Aorta (tissue), 5 donors: ENCODE results near the gene ARL17B. TPM values are rescaled to one million over a fixed set of nuclear protein-coding genes. Genes with fewer than 3 reads are reported as not detected.
"Not testable (repeated sequence)": the region's sequence is repeated elsewhere in the genome, so short reads cannot be mapped to it uniquely, and the experiment has no call there.

Source experiments
- ATAC-seq: fragments of 200-7000 bp; cut with Tn5 transposase; one replicate; pipeline ENCODE4 v1.9.1; 2022; ENCODE audit warnings: moderate library complexity; ENCODE audit not compliant: low FRiP score
- DNase-seq, 2 donors: peaks; one replicate each; pipeline ENCODE4 v3.0.0-alpha.2; 2020
- H3K27ac ChIP-seq, 2 donors: one replicate each; pipeline ENCODE4 v1.5.1; 2013; ENCODE audit warnings: low read length in 2 of 2, mild to moderate bottlenecking in 2 of 2, moderate library complexity in 2 of 2, control low read depth in 1 of 2, inconsistent platforms in 1 of 2, low read depth in 1 of 2
- H3K27me3 ChIP-seq, 2 donors: one replicate each; pipeline ENCODE4 v1.6.1; 2013; ENCODE audit warnings: control low read depth in 1 of 2, low read length in 1 of 2, mild to moderate bottlenecking in 1 of 2, moderate library complexity in 1 of 2; ENCODE audit not compliant: insufficient read depth in 2 of 2, control insufficient read depth in 1 of 2
- H3K36me3 ChIP-seq, 2 donors: one replicate each; pipeline ENCODE4 v1.6.1; 2013; ENCODE audit warnings: control low read depth in 1 of 2, low read length in 1 of 2, mild to moderate bottlenecking in 1 of 2; ENCODE audit not compliant: insufficient read depth in 2 of 2, control insufficient read depth in 1 of 2
- H3K4me1 ChIP-seq, 2 donors: one replicate each; pipeline ENCODE4 v1.6.1; 2013; ENCODE audit warnings: low read length in 2 of 2, control low read depth in 1 of 2, mild to moderate bottlenecking in 1 of 2, moderate library complexity in 1 of 2; ENCODE audit not compliant: insufficient read depth in 2 of 2, control insufficient read depth in 1 of 2
- H3K4me3 ChIP-seq, 2 donors: one replicate each; pipeline ENCODE4 v1.5.1; 2013; ENCODE audit warnings: low read length in 2 of 2, control low read depth in 1 of 2, mild to moderate bottlenecking in 1 of 2
- H3K9me3 ChIP-seq: one replicate; pipeline ENCODE4 v1.6.1; 2013; ENCODE audit warnings: mild to moderate bottlenecking, low read length; ENCODE audit not compliant: control insufficient read depth
- WGBS, 2 donors: extraction: QIAGEN DNeasy Blood & Tissue Kit; methylation state at CpG; one replicate each; pipeline ENCODE4 v1.1.7; 2013; 5-methylcytosine and 5-hydroxymethylcytosine counted together
- intact Hi-C, 2 donors: fragments of 100-400 bp; cut with DNase I; formaldehyde crosslinking; loops; one replicate each; pipeline versions ENCODE4 v1.14.2 to v1.15.0; 2022
- polyA plus RNA-seq, 2 donors: library from polyadenylated mRNA; stranded (reverse); fragments of 200-250 nt; gene quantifications; one replicate each; pipeline ENCODE4 v1.2.3, GENCODE V29; 2013
- total RNA-seq, 2 donors: library from RNA; stranded (reverse); fragmentation: NEBNext Ultra II Directional; extraction: Animal tissue kit (Norgen Biotek cat#: 25700); gene quantifications; one replicate each; pipeline ENCODE4 v1.2.1, GENCODE V29; 2021
- donor health status: healthy with polysubstance abuse.
- donor health status: Bipolar disorder and iron deficiency.
- donor health status: DM: no; HTN: no; CAD: no.
- donor health status: DM: no; HTN: no; CAD: no.
- donor health status: DM: yes; HTN: yes; CAD: no.

ARL17B gene
- total and polyA plus RNA-seq, 4 donors, result 6.0 to 19.9 (median 12.9) TPM

DNA sequence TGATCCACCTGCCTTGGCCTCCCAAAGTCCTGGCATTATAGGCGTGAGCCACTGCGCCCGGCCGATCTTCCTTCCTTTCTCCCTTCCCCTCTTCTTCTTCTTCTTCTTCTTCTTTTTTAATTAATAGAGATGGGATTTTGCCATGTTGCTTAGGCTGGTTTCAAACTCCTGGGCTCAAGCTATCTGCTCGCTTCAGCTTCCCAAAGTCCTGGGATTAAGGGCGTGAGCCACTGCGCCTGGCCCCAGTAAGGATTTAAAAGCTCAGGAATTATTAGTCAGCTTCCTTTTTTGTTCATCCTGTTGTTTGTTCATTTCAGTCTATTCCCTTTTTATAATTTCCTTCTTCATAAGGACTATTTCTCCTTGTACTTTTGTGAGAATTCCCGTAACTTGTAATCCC lies 99.3 kb downstream of the ARL17B start:
- no peaks in the 10 kb centered on the region for H3K4me1 ChIP-seq
- intact Hi-C loops, result no loop called here
- no peak overlapping the region for H3K4me3 ChIP-seq
- no peaks in the 10 kb centered on the region for H3K36me3 ChIP-seq
- H3K27ac ChIP-seq, result no peak overlapping the region
- ATAC-seq, result no peak
- no peaks in the 10 kb centered on the region for H3K9me3 ChIP-seq
- DNase-seq, result no peak
- H3K27me3 ChIP-seq, result no peaks in the 10 kb centered on the region
- 89 to 95% methylated on average over 8 of the region's 8 CpGs for WGBS, 2 donors

DNA sequence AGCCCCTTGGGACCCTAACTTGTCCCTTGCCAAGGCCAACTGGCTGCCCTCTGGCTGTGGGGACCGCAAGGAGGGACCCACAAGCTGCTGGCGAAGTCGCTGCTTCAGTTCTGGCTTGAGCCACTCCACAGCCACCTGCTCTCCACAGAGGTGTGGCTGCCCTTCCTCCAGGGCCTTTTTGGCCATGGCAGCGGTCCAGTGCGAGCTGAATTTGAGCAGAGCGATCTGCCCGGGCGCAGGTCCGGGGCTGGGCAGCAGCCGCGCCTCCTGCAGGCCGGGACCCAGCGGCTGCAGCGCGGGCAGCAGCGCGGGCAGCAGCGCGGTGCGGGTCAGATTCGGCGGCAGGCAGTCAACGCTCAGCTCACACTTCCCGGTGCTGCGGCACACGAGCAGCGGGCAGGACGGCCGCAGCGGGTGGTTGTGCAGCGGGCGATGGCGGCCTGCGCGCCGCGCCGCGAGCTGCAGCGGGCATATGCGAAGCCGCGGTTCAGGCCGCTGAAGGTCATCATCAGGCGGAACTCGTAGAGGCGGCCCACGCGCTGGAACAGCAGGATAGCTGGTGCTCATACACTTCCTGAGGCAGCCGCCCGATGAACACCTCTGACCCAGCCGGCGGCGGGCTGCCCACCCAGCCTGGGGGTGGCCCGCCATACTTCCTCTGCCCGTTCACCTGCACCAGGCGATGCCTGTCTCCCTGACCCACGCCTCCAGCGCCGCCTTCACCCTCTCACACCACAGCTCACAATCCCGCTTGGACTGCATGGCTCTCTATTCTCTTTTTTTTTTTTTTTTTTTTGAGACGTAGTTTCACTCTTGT lies 101.5 kb downstream of the ARL17B start:
- H3K4me3 ChIP-seq, H3K9me3 ChIP-seq, H3K27me3 ChIP-seq, H3K4me1 ChIP-seq, H3K27ac ChIP-seq, H3K36me3 ChIP-seq, intact Hi-C loops: not testable (repeated sequence)
- ATAC-seq, result peak; percentile 68
- 2 to 7% methylated on average over 18 to 43 of the region's 62 CpGs for WGBS, 2 donors
- DNase-seq, result peak in 1 of 2 donors; percentile 81

DNA sequence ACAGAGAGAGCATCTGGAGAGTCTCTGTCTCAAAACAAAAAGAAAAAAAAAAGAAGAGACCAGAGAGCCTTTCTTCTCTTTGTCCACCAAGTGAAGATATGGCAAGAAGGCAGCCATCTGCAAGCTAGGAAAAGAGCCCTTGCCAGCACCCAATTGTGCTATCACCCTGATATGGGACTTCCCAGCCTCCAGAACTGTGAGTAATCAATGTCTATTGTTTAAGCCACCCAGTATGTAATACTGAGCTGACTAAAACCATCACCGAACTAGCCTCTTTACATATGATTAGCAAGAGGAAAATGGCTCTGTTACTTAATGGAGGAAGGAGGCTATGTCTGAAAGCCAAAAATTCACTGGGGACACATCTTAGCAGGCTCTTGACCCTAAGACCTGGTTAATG lies 105.2 kb downstream of the ARL17B start:
- H3K9me3 ChIP-seq, H3K4me1 ChIP-seq, DNase-seq, H3K36me3 ChIP-seq, intact Hi-C loops, H3K27ac ChIP-seq, H3K27me3 ChIP-seq, ATAC-seq, H3K4me3 ChIP-seq: not testable (repeated sequence)
- 93 to 100% methylated on average over 1 of the region's 1 CpG for WGBS, 2 donors

DNA sequence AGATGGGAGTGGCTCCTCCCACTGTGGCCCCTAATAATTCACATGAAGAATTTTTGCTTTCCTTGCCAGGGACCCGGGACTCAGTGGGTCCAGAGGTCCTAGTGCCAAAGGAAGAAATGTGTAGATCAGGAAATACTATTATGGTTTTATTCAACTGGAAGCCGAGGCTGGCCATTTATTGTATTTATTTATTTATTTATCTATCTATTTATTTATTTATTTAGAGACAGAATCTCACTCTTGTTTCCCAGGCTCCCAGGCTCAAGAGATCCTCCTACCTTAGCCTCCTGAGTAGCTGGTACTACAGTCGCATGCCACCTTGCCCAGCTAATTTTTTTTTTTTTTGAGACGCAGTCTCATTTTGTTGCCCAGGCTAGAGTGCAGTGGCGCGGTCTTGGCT lies 107.4 kb downstream of the ARL17B start:
- ATAC-seq, H3K27me3 ChIP-seq, H3K27ac ChIP-seq, intact Hi-C loops, H3K9me3 ChIP-seq, H3K36me3 ChIP-seq, H3K4me1 ChIP-seq, H3K4me3 ChIP-seq, DNase-seq: not testable (repeated sequence)
- 93 to 94% methylated on average over 5 of the region's 6 CpGs for WGBS, 2 donors

DNA sequence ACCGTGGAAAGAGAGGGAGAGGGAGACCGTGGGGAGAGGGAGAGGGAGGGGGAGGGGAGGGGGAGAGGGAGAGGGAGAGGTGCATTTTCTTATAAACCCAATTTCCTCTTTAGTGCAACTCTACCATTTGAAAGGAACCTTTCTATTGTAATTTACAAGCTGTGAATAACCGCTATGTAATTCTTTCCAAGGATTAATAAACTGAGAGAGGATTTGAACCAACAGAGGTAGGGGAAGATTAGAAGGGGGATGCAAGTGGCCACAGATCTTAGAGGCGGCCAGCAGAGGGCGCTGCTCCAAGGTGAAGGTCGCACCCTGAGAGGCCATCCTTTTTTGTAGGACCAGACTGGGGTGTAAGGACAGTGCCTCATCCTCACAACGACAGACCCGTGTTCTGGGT lies 107.8 kb downstream of the ARL17B start:
- H3K27ac ChIP-seq, H3K36me3 ChIP-seq, H3K9me3 ChIP-seq, intact Hi-C loops, H3K27me3 ChIP-seq, H3K4me1 ChIP-seq, H3K4me3 ChIP-seq: not testable (repeated sequence)
- ATAC-seq (peak; percentile 83), DNase-seq (peak; percentile 69 to 92)
- 28 to 36% methylated on average over 6 to 8 of the region's 8 CpGs for WGBS, 2 donors

DNA sequence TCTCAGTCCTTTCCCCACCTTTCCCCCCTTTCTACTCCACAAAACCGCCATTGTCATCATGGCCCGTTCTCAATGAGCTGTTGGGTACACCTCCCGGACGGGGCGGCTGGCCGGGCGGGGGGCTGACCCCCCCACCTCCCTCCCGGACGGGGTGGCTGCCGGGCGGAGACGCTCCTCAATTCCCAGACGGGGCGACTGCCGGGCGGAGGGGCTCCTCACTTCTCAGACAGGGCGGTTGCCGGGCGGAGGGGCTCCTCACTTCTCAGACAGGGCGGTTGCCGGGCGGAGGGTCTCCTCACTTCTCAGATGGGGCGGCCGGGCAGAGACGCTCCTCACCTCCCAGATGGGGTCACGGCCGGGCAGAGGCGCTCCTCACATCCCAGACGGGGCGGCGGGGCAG lies 108.8 kb downstream of the ARL17B start:
- H3K36me3 ChIP-seq, DNase-seq, intact Hi-C loops, H3K4me3 ChIP-seq, ATAC-seq, H3K9me3 ChIP-seq, H3K27ac ChIP-seq, H3K27me3 ChIP-seq, H3K4me1 ChIP-seq: not testable (repeated sequence)
- 89 to 93% methylated on average over 19 to 24 of the region's 31 CpGs for WGBS, 2 donors

DNA sequence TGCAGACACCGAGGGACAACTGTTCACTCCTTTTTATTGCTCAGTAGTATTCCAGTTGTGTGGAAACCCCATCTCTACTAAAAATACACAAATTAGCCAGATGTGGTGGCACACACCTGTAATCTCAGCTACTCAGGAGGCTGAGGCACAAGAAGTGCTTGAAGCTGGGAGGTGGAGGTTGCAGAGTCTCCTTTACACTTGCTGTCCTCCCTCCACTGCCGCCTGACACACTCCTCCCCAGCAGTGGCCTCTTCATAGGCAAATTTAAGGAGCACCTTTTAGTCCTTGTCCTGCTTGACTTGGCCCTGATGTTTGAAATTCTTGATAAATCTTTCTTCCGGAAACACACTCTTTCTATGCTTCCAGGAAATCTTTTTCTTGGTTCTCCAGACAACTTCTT lies 112.4 kb downstream of the ARL17B start:
- H3K27ac ChIP-seq, H3K4me3 ChIP-seq, H3K4me1 ChIP-seq, ATAC-seq, H3K9me3 ChIP-seq, DNase-seq, H3K27me3 ChIP-seq, H3K36me3 ChIP-seq: not testable (repeated sequence)
- 78 to 82% methylated on average over 3 of the region's 3 CpGs for WGBS, 2 donors
- intact Hi-C loops, result loop anchor here in 1 of 2 donors (2.0 kb wide), 1 partner anchor 656 kb away; no protein-coding TSS in a partner anchor

DNA sequence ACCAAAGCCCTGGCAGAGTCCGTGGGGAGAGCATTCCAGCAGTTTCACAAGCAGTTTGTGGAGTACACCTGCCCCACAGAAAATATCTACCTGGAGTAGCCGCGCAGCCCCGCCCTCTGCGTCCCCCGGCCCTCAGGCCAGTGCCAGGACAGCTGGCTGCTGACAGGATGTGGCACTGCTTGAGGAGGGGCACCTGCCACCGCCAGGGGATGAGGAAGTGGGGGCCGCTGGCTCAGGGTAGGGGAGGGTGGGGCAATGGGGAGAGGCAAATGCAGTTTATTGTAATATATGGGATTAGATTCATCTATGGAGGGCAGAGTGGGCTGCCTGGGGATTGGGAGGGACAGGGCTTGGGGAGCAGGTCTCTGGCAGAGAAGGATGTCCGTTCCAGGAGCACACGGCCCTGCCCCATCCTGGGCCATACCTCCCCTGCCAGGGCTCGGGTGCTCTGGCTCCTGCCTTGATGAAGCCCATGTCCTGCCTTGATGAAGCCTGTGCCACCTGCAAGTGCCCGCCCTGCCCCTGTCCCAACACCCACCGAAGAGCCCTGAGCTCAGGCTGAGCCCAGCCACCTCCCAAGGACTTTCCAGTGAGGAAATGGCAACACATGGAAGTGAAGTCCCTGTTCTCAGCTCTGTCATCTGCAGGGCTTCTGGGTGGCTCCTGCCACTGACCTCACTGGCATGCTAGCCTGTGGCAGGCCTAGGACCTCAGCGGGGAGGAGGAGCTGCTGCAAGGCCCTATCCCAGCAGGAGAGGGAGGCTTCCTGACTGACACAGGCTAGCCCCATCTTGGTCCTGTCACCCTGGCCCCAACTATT lies 116.4 kb downstream of the ARL17B start:
- H3K4me3 ChIP-seq, H3K27me3 ChIP-seq, intact Hi-C loops, H3K27ac ChIP-seq, DNase-seq, H3K4me1 ChIP-seq, H3K9me3 ChIP-seq, H3K36me3 ChIP-seq: not testable (repeated sequence)
- 71 to 92% methylated on average over 8 to 10 of the region's 14 CpGs for whole genome bisulfite sequencing, 2 donors
- ATAC-seq, result peak; percentile 29
